HG03575 (cell line): ENCODE data around the gene CDK19.

Experiments
- ATAC-seq: cut with Tn5 transposase; IDR thresholded peaks from one replicate; pipeline ENCODE4 v1.9.1; 2021; ENCODE audit not compliant: unreplicated experiment, insufficient number of reproducible peaks, low FRiP score; ENCODE audit errors: extremely low read depth

The CDK19 gene

DNA sequence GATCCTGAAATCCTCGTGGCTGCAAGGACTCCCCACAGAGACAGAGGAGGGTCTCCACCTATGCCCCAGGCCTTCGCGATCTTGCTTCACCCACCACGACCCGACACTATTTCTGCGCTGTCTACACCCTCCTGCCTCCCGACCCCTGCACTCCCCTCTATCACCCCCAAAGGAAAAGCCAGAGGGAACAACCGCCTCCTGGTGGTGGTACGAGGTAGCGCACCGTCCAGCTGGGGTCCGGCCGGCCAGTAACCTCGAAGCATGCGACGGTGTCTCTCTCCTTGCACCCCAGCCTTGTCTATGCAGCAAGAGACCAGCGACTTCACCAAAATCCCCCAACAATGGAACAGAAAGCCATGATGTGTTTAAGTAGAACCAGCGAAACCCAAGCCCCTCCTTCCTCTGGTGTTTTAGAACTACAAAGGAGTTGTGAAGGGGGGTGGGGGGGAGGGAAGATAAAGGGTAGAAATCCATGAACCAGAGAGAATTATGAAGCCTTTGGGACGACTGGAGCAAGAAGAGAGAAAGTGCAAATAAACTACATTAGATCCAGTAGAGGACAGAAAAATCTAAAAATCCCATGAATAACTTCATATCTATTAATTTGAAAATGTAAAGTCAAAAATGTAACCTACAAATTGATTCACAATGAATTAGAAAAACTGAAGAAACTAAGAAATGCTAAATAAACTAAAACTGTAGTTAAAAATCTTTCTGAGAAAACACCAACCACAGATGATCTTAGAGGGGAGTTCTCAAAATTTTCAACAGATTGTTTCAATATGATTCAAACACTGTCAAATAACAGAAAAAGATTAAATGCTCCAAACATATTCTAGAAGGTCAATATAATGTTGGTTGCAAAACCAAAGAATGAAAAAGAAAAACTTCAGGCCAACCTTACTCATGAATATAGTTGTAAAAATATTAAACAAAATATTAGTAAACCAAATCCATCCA is 168.0 kb downstream of the CDK19 start:
- ATAC-seq, result no peak

DNA sequence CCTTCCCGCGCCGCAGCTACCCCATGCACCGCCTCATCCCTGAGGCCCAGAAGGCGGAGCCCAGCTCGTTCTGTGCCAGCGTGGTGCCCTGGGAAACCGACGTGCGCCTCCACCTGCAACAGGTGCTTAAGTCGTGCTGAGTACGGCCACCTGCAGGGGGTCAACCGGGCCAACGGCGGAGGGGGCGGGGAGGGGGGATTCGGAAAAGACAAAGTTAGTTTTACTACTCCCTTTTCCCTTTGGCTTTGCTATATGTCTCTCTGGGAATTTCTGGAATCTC is 168.9 kb downstream of the CDK19 start:
- no peak for ATAC-seq

DNA sequence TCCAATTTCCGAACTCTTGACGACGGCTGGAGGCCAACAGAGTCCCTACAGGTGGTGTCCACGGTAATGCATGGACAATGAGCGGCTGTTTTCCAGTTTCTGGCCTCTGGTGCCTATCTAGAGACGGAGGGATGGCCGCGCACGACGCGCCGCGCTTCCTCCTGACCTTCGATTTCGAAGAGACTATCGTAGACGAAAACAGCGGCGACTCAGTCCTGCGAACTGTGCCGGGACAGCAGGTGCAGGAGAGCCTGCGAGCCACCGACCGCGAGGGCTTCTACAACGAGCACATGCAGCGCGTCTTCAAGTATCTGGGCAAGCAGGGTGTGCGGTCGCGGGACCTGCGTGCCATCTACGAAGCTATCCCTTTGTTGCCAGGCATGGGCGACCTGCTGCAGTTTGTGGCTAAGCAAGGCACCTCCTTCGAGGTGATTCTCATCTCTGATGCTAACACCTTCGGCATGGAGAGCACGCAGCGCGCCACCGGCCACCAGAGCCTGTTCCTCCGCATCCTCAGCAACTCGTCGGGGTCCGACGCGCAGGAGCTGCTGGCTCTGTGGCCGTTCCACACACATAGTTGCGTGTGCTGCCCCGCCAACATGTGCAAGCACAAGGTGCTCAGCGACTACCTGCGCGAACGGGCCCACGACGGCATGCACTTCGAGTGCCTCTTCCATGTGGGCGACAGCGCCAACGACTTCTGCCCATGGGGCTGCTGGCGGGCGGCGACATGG is 169.4 kb downstream of the CDK19 start:
- no peak for ATAC-seq

DNA sequence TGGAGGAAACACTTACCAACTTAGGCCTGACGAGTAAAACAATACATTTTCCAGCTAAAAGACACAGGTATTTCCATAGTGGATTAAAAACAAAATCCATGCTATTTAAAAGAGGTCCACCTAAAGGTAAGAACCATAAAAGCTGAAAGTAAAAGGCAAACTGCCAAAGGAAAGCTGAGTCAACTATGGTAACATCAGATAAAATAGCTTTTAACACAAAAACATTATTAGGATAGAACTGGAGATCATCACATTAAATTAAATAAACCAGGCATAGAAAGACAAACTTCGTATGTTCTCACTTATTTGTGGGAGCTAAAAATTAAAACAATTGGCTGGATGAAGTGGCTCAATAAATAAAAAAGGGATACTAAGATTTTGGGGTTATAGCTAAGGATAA is 172.1 kb downstream of the CDK19 start:
- no peak for ATAC-seq

DNA sequence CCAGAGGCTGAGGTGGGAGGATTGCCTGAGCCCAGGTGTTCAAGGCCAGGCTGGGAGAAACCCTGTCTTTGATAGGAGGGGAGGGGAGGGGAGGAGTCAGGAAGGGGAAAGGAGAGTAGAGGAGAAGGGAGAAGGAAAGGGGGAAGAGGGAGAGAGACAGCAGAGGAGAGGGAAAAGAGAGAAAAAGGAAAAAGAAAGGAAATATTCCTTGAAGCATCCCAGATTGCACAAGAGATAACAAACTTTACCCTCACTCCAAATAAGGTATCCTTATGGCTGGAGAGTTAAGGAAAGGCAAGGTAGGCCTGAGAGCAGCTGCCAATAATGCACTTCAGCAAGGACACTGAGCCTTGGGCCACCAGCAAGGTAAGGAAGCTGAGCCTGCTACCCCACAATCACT is 172.6 kb downstream of the CDK19 start:
- no peak for ATAC-seq

DNA sequence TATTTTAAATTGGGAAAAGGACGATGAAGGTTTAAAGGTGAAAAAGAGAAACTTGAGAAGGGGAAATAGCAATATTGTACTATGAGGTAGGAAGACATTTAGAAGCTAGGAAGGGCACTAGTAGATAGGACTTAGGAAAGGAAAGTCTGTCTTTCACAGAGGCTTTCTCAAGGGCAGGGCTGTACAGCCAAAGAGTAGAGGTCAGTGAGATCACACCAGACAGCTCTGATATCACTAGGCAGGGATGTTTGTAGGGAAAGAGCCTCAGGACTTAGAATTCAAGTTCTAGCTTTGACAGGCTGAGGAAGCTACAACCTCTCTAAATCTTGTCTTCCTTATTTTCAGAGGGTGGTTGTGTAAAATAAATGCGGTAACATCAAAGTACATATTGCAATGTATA is 178.5 kb downstream of the CDK19 start:
- no peak for ATAC-seq

DNA sequence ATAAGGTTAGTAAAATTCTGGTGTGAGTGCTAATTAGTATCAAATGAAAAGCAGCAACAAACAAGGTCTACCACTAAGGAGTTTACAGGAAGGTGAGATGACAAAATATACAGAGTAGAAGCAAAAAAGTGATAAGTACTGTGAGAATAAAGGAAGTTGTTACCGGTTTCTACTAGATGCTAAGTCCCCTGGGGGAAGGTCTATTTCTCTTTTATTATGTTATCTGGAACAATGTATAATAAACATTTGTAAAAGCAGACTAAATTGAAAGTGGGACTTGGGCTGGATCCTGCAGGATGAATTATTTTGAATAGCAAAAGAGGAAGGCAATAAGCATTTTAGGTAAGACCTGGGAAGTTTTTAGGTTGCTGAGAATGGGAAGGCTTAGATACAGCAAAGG is 180.2 kb downstream of the CDK19 start:
- no peak for ATAC-seq

DNA sequence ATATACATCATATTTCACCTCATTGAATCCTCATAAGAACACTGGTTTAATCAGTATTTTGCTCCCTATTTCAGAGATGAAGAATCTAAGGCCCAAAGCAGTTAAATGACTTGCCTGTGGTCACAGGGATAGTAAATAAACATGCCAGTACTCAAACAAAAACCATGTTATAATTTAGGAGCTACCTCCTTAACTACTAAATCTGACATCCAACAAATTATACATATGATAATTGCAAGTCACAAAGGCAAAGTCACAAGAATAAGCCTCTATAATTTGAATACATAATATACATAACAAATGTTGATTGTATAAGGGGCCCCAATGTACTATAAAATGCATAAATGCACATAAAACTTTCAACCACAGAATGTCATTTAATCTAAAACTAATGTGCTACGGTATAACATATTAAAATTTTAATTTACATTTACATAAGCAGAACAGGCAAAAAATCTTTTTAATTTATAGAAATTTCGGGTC is 181.5 kb downstream of the CDK19 start:
- ATAC-seq, result no peak

DNA sequence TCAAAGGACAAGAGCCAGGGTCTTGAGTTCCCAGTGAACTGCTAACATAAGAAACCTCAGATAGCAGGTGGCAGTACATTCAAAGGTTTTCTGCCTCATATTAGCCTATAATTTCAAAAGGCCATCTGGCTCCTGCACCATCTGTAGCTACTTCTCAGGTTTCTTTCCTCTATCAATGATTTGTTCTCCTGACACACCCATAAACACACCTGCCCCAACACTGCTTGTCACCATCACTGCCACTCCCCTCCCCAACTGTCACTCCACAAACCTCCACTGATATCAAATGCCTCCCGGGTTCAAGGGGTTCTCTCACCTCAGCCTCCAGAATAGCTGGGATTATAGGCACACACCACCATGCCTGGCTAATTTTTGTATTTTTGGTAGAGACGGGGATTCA is 186.1 kb downstream of the CDK19 start:
- ATAC-seq, result no peak

DNA sequence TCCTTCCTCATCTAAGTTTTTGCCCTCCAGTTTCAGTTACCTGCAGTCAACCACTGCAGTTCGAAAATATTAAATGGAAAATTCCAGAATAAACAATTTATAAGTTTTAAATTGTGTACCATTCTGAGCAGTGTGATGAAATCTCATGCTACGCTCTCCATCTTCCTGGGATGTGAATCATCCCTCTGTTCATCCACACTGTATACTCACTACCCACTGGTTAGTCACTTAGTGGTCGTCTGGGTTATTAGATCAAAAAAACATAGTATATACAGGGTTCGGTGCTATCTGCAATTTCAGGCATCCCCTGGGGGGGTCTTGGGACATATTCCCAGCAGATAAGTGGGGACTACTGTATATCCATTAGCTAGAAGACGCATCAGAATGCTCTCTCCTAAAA is 186.9 kb downstream of the CDK19 start:
- no peak for ATAC-seq

DNA sequence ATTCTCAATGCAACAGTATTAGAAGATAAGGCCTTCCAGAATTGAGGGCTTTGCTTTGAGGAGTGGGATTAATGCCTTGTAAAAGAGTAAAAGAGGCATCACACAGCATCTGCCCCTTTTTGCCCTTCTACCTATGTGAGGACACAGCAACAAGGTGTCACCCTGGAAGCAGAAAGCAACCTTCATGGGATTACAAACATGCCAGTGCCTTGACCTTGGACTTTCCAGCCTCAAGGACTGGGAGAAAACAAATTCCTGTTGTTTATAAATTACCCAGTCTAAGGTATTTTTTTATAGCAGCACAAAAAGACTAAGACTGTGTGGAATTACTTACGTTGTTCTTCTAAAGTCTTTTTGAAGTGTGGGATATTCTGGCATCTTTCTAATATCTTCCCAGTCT is 188.8 kb downstream of the CDK19 start:
- ATAC-seq, result no peak

DNA sequence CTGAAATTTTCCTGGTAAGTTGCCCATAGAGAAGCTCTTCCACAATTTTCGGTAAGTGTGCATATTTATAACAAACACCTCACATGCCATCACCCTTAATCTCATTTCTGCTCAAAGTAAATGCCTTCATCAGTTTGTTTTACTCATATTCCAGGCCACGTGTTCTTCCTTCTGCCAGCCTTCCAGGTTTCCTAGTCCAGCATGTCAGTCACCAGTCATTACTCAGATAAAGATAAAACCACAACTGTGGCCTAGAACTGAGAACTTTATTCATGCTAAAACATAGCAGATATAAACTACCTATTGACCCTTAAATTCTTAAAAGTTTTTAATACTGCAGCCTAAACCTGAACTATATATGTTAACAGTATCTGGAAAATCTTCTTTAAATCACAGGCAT is 189.4 kb downstream of the CDK19 start:
- no peak for ATAC-seq

DNA sequence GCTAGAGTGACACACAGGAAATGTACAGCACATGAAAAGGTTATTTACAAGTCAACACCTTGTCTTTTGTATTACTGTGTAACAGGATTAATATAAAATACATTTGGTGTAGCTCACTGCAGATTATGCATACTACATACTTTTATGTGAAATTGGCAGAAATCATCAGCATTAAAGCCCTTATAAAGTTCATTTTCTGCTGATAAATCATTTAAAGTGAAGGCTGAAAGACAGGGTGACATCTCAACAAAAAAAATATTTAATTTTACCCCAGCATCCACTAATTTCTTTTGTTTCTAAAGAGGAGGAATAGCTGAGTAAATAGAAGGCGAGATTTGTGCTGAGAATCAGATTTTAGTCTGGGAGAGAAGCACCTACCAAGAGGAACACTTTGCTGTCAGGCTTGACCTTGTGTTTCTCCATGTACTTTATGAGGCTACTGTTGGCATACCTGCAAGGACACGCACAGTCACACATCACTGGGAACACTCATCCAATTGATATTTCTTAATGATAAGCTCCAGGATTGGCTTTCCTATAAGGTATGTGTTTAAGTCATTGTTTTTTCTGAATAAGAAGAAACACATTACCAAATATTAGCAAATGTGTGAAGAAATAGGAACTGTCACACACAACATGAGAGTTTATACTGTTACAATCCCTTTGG is 192.2 kb downstream of the CDK19 start:
- ATAC-seq, result no peak

DNA sequence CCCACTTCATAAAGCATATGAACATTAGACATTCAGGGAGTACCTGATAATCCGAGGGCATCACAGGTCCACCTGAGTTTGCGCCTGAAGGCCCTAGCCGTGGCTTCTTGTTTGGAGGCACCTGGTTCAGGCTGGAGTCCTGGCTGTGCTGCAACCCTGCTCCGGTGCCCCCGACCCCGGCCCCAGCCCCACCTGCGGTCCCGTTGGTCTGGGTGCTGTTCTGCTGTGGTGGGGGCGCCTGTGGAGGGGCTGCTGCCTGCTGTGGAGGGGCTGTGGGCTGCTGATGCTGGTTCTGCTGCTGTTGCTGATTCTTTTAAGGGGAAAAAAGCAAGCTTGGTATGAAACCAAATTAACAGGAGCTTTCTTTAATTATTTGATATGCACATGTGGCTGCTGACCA is 194.2 kb downstream of the CDK19 start:
- ATAC-seq, result no peak

DNA sequence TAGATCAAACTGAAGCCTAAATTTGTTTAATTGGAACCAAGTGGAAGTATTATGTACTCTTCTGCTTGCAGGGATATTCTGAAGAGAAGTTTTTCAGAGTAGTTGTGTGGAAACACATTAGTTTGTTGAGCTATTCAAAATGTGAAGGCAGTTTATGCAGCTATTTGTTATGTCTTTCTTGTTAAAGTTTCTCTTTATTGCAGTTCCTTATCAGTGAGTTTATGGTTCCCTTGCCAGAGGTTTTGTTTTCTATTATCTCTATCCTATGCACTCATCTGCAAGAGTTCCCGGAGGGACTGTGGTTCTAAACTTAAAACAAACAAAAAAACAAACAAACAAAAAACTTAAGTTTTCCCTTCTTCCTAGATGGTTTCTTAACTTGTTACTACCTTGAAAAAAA is 195.2 kb downstream of the CDK19 start:
- no peak for ATAC-seq

DNA sequence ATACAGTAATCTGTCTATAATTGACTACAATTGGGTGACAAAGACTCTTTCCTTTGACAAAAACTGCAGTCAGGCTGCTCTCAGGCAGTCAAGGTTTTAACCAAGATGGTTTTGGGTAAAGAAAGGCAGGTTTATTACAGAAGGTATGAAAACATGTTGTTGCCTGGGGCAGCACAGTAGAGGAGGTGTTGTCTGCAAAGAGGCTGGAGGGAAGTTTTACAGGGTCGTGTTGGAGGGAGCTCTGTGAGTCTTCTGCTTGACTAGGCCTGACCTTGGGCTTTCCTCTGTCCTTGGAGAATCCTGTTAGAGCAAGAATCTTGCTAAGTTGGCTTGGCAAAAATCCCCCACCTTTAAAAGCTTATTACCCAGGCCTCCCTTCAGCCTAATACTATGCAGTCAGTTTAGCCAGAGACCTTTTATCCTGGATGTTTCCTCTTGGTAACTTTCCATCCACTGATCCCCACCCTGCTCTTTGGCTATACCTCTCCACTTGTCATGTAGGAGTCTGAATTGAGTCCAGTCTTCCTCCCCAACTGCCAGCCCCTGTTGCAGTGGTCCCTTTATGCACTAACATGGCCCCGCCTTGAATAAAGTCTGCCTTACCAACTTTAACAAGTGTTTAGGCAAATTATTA is 195.9 kb downstream of the CDK19 start:
- ATAC-seq, result no peak

DNA sequence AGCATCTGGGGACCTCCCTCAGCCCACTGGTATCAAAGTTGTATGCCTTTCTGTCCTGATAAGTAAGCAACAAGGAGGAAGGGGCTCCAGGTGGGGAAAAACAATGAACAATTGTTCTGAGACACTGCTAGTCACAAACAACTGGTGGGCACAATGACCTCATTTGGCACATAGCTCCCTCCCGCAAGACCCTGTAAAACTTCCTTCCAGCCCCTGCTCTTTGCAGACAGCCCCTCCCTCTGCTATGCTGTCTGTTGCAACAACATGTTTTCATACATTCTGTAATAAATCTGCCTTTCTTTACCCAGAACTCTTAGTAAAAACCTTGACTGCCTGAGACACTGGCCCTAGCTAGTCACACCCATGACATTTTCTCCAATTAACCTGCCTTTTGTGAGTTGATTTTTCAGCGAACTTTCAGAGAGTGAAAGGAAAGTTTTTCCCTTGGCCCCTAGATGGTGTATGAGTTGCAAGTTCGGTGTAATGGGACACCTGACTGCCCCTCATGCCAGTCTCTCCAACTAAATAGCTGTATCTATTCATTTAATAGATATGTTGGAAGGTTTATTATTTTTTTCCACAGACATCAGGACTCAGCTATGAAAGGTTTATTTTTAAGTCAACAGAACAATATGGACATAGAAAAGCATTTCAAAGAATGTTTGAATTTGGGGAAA is 196.5 kb downstream of the CDK19 start:
- ATAC-seq, result no peak

DNA sequence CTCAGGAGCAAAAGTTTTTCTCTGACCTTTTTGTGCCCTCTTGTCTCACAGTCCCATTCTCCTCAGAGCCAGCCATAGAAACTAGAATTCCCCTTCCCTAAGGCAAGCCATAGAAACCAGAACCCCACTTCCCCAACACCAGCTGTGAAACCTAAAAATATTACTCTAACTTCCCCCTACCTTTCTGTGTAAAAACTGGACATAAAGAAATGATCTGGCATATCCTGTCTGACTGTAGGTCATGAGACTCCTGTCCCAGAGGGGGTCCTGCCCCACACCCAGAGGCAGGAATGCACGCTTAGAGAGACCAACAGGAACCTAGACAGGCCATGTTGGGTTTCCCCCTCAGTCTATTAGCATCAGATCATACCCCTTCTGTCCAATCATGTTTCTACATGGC is 198.2 kb downstream of the CDK19 start:
- ATAC-seq, result peak; percentile 72

DNA sequence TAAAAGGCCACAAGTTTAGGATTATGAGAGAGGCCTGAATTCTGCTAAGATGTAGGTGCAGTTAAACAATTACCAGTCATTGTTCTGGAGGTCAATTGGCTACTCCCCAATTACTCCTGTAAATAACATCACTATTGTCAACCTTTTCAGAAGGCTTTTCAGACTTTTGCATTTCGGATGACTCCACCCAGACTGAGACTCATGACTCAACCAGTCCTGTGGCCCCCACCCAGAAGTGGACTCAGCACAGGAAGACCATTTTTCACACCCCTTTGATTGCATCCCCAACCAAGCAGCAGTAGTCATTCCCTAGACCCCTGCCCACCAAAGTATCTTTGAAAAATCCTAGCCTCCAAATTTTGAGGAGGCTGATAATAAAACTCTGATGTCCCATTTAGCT is 199.5 kb downstream of the CDK19 start:
- no peak for ATAC-seq
